HepG2 (cell line): ENCODE results near the gene CASKIN2. TPM values are rescaled to one million over a fixed set of nuclear protein-coding genes. Genes with fewer than 3 reads are reported as not detected.

ENCODE experiments used
- ARNTL ChIP-seq: sonication (generic); formaldehyde crosslinking; IDR thresholded peaks from 2 replicates; pipeline ENCODE4 v1.4.0; 2020; ENCODE audit warnings: mild to moderate bottlenecking, missing genetic modification reagents
- CHCHD3 ChIP-seq: sonication (generic); formaldehyde crosslinking; IDR thresholded peaks from 2 replicates; pipeline ENCODE4 v1.8.0; 2022; ENCODE audit warnings: mild to moderate bottlenecking, missing genetic modification reagents, moderate library complexity
- JARID2 ChIP-seq: sonication (generic); formaldehyde crosslinking; IDR thresholded peaks from 2 replicates; pipeline ENCODE4 v1.8.1; 2023; ENCODE audit warnings: missing genetic modification reagents, inconsistent platforms; ENCODE audit not compliant: insufficient replicate concordance
- KAT7 ChIP-seq: IDR thresholded peaks from 2 replicates; pipeline ENCODE4 v1.6.1; 2018; ENCODE audit warnings: borderline replicate concordance, missing compliant biosample characterization
- KIAA2018 ChIP-seq: sonication (generic); formaldehyde crosslinking; IDR thresholded peaks from 2 replicates; pipeline ENCODE4 v1.5.0; 2020; ENCODE audit warnings: mild to moderate bottlenecking, missing genetic modification reagents, borderline replicate concordance
- MBD4 ChIP-seq: IDR thresholded peaks from 2 replicates; pipeline ENCODE4 v1.6.1; 2012; ENCODE audit warnings: low read length, inconsistent platforms, borderline replicate concordance
- MTA3 ChIP-seq: sonication (generic); formaldehyde crosslinking; IDR thresholded peaks from 2 replicates; pipeline ENCODE4 v1.4.0; 2020; ENCODE audit warnings: missing genetic modification reagents
- NAIF1 ChIP-seq: sonication (generic); formaldehyde crosslinking; IDR thresholded peaks from 2 replicates; pipeline ENCODE4 v1.5.0; 2020; ENCODE audit warnings: mild to moderate bottlenecking, missing genetic modification reagents, borderline replicate concordance
- NFATC3 ChIP-seq: sonication (generic); formaldehyde crosslinking; IDR thresholded peaks from 2 replicates; pipeline ENCODE4 v1.5.1; 2020; ENCODE audit warnings: mild to moderate bottlenecking, missing genetic modification reagents
- SOX13 ChIP-seq, 3 experiments: fragments of 450-650 bp in 1 of 3; sonication (generic) in 1 of 3; formaldehyde crosslinking in 1 of 3; IDR thresholded peaks in 2 of 3; conservative IDR thresholded peaks in 1 of 3; 2 replicates each; pipeline versions ENCODE4 v1.5.0 to v1.6.1; 2016 to 2020; ENCODE audit warnings: antibody characterized with exemption in 1 of 3, mild to moderate bottlenecking in 1 of 3, missing compliant biosample characterization in 1 of 3, missing genetic modification reagents in 1 of 3, moderate library complexity in 1 of 3
- STAT5B ChIP-seq: sonication (generic); formaldehyde crosslinking; IDR thresholded peaks from 2 replicates; pipeline ENCODE4 v1.4.0; 2020; ENCODE audit warnings: missing genetic modification reagents
- SYNCRIP ChIP-seq: fragments of 200-400 bp; formaldehyde crosslinking; IDR thresholded peaks from 2 replicates; pipeline ENCODE4 v1.6.1; 2018; ENCODE audit warnings: mild to moderate bottlenecking, low read depth, low read length; ENCODE audit not compliant: insufficient read depth
- ZC3H13 ChIP-seq: sonication (generic); formaldehyde crosslinking; IDR thresholded peaks from 2 replicates; pipeline ENCODE4 v1.8.1; 2023; ENCODE audit warnings: mild to moderate bottlenecking, missing genetic modification reagents, moderate library complexity
- ZNF124 ChIP-seq: sonication (generic); formaldehyde crosslinking; IDR thresholded peaks from 2 replicates; pipeline ENCODE4 v1.4.0; 2020; ENCODE audit warnings: missing genetic modification reagents
- ZNF256 ChIP-seq: sonication (generic); formaldehyde crosslinking; conservative IDR thresholded peaks from 2 replicates; pipeline ENCODE4 v1.4.0; 2020; ENCODE audit warnings: missing genetic modification reagents
- ZNF33B ChIP-seq: sonication (generic); formaldehyde crosslinking; IDR thresholded peaks from 2 replicates; pipeline ENCODE4 v1.5.1; 2020; ENCODE audit warnings: mild to moderate bottlenecking, missing genetic modification reagents
- ZNF34 ChIP-seq: sonication (generic); formaldehyde crosslinking; IDR thresholded peaks from 2 replicates; pipeline ENCODE4 v1.4.0; 2020; ENCODE audit warnings: mild to moderate bottlenecking, missing genetic modification reagents, borderline replicate concordance
- ZNF746 ChIP-seq: sonication (generic); formaldehyde crosslinking; IDR thresholded peaks from 2 replicates; pipeline ENCODE4 v1.8.0; 2022; ENCODE audit warnings: mild to moderate bottlenecking, missing genetic modification reagents
- ZNF784 ChIP-seq: sonication (generic); formaldehyde crosslinking; IDR thresholded peaks from 2 replicates; pipeline ENCODE4 v1.5.1; 2020; ENCODE audit warnings: missing genetic modification reagents, mild to moderate bottlenecking, borderline replicate concordance
- ZNF891 ChIP-seq: sonication (generic); formaldehyde crosslinking; IDR thresholded peaks from 2 replicates; pipeline ENCODE4 v1.5.0; 2020; ENCODE audit warnings: mild to moderate bottlenecking, missing genetic modification reagents
- polyA plus RNA-seq, 8 experiments: library from polyadenylated mRNA; depleted of rRNA in 3 of 8; stranded (reverse) in 7 of 8; unstranded in 1 of 8; fragments of >200 nt; fragmentation: Illumina TruSeq in 4 of 8; extraction: Trizol in 4 of 8; gene quantifications; 2 replicates each; pipeline versions ENCODE4 v1.2.1 to v1.2.3, GENCODE V29; 2011 to 2016; ENCODE audit warnings: low read depth in 4 of 8, missing spikeins in 1 of 8, mixed read lengths in 1 of 8; ENCODE audit not compliant: insufficient read depth in 1 of 8
- total RNA-seq, 5 experiments: library from RNA; depleted of rRNA; stranded (reverse); fragments of >200 nt; fragmentation: Illumina TruSeq; extraction: Trizol; gene quantifications; 2 replicates each; pipeline ENCODE4 v1.2.3, GENCODE V29; 2016; ENCODE audit warnings: low read depth in 1 of 5
- TF ChIP-seq, protein P1 (sequence below): IDR thresholded peaks from 2 replicates; pipeline ENCODE4 v1.6.1; 2012; ENCODE audit warnings: inconsistent platforms

The CASKIN2 gene
- total and polyA plus RNA-seq, 2 of the 13 experiments (the other 11 are each of a cell fraction or from before 2014, with no cell fraction given) = 5.2 to 7.8 TPM

DNA sequence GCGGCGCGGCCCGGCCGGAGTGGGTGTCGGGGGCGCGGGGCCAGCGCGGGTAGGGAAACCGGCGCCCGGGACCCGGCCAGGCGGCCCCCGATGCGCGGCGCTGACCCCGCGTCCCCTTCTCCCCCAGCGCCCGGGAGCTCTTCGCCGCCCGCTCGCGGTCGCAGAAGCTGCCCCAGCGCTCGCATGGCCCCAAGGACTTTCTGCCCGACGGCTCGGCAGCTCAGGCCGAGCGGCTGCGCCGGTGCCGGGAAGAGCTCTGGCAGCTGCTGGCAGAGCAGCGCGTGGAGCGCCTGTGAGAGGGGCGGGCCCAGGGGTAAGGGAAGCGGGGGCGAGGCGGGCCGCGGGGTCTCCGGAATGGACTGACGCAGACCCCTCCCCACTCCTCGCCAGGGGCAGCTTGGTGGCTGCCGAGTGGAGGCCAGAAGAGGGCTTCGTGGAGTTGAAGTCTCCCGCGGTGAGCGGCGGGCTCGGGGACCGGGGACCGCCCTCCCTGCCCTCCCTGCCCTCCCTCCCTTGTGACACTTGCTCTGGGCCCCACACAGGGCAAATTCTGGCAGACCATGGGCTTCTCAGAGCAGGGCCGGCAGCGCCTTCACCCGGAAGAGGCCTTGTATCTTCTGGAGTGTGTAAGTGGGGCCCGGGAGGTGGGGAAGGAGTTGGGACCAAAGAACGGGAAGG lies 1.4 kb upstream of the CASKIN2 start (continued):
- no peak for TF ChIP-seq ZNF124 (CRISPR knock-in tag)
- TF ChIP-seq, protein P1, sequence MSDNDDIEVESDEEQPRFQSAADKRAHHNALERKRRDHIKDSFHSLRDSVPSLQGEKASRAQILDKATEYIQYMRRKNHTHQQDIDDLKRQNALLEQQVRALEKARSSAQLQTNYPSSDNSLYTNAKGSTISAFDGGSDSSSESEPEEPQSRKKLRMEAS = 0 out of 2 replicates have a peak, but pooled peaks have one; percentile 3
- no peak for TF ChIP-seq ZNF891
- TF ChIP-seq MTA3 (CRISPR knock-in tag) = no peak
- no peak for TF ChIP-seq ZNF256 (CRISPR knock-in tag)
- TF ChIP-seq CHCHD3 (CRISPR knock-in tag) = no peak
- no peak for TF ChIP-seq JARID2 (CRISPR knock-in tag)
- no peak; the same call in 1 of the 2 replicates for TF ChIP-seq NAIF1 (CRISPR knock-in tag)
- TF ChIP-seq ZNF784 (CRISPR knock-in tag) = peak; percentile 79; the same call in 1 of the 2 replicates
- no peak for TF ChIP-seq ARNTL (CRISPR knock-in tag)
- no peak for TF ChIP-seq ZNF746 (CRISPR knock-in tag)
- 0 out of 2 replicates have a peak, but pooled peaks have one; percentile 27 for TF ChIP-seq NFATC3
- TF ChIP-seq SYNCRIP = no peak
- TF ChIP-seq KAT7 (CRISPR knock-in tag) = peak; percentile 33; the same call in 1 of the 2 replicates
- no peak for TF ChIP-seq KIAA2018 (CRISPR knock-in tag)
- 0 out of 2 replicates have a peak, but pooled peaks have one; percentile 9 for TF ChIP-seq STAT5B
- TF ChIP-seq MBD4 = no peak
- peak; percentile 5; the same call in 1 of the 2 replicates for TF ChIP-seq ZC3H13
- no peak for TF ChIP-seq ZNF34 (CRISPR knock-in tag)
- TF ChIP-seq SOX13 (IDR thresholded peaks at IDR 0.05) = no peak
- TF ChIP-seq SOX13 (CRISPR knock-in tag; conservative IDR thresholded peaks at IDR 0.05 in 1 of 2, IDR thresholded peaks at IDR 0.05 in 1 of 2) = no peak
- TF ChIP-seq ZNF33B (CRISPR knock-in tag) = 0 out of 2 replicates have a peak, but pooled peaks have one; percentile 43
